SH-SY5Y (cell line): ENCODE results near the gene TOB1.

Experiments used
- GATA2 ChIP-seq: IDR thresholded peaks from 2 replicates; pipeline ENCODE4 v1.6.1; 2011; ENCODE audit warnings: mild to moderate bottlenecking, low read depth, low read length
- GATA3 ChIP-seq: IDR thresholded peaks from 2 replicates; pipeline ENCODE4 v1.6.1; 2011; ENCODE audit warnings: low read depth, mild to moderate bottlenecking, low read length, moderate library complexity

- TF ChIP-seq GATA2 (no peak), GATA3 (no peak)
Observed at GRCh38 chr17:50899005-50899460, 32.9 kb upstream of the TOB1 start.
